GM18907 (cell line): ENCODE results near the gene CCDC12.
A peak's percentile ranks its signal among the peaks of the same experiment; 100 is the strongest.

Experiments used
- ATAC-seq: cut with Tn5 transposase; IDR thresholded peaks from one replicate; pipeline ENCODE4 v1.9.1; 2021; ENCODE audit warnings: mild to moderate bottlenecking, moderate library complexity; ENCODE audit not compliant: unreplicated experiment

The CCDC12 gene

GRCh38 chr3:46976326-46977190, at the start of gene CCDC12:
Gene CCDC12 (minus strand): TSS chr3:46976745. CDS start chr3:46976732, 13 bp downstream.
- ATAC-seq: peak; percentile 65

DNA sequence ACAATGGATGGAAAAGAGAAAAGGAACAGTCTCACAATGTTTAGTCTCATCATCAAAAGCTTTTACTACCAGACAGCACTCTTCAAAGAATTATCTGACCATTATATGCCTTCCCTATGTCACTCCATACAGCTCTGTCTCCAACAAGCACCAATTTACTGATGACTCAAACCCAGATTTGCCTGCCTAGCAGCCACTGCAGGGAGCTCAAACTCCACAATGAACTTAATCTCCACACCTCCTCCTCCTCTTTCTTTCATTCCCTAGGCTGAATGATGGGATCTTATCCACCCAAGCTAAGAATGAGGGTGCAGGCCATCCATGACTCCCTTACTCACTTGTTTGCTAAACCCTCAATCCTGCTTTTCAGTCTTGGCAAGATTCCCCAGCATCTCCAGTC, 48.4 kb upstream of the CCDC12 start:
- no peak for ATAC-seq

- ATAC-seq: no peak
Measured at GRCh38 chr3:47022641-47023071, 46.1 kb upstream of the CCDC12 start.

DNA sequence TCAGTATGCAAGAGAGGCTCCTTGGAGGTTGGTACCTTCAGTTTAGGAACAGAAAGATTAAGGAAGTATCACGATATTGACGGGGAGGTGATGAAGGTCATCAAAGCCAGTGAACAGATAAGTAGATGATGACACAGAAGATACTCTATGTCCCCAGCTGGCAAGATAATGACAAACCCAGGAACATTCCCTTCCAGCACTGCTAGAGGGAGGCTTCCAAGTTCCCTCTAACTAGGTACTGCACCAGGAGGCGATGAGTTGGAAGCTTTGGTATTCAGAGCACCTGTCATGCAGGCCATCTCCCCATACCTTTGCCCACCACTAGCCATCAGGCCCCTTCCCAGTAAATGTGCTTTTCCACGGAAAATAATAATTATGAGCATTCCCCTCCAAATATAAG, 43.8 kb upstream of the CCDC12 start:
- ATAC-seq: no peak

DNA sequence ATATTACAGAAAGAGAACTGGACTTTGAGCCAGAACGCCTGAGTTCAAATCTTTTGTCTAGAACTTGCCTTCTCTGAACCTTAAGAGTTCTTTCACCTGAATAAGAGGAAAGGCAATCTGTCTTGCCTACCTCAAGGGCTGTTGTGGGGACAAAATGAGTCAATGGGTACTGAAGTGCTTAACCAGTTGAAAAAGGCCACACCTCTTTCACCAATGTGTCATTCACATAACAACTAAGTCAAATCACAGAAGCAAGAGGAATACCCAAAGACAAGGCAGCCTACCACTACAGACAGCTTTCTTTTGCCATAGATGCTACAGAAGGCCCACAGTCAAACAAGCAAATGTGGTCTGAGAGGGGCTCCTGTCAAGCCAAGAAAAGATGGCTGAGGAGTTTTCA, 42.7 kb upstream of the CCDC12 start:
- peak; percentile 43 for ATAC-seq

GRCh38 chr3:47018269-47018611, 41.7 kb upstream of the CCDC12 start:
- no peak for ATAC-seq

GRCh38 chr3:47017504-47018268, 41.1 kb upstream of the CCDC12 start:
- no peak for ATAC-seq

DNA sequence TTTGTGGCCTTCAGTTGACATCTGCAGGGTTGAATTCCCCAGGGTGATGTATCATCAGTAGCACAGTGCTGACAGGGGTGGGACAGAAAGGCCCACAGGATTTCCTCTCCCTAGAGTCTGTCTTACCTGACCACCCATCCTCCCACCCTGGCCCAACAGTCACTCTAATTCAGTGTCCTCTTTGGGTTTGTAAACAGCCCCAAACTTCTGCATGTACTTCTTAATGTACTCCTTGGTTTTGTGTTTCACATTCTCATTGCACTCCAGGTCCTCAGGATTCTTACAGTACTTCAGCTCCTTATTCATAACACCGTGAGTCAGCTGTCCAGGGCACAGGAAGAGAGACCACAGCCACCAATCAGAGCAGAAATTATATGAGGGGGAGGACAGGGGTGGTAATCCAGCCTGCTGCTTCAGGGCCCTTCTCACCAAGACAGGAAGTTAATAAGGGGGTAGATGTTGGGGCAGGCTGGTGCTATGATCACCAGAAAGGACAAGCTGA, 40.4 kb upstream of the CCDC12 start:
- peak; percentile 64 for ATAC-seq

- ATAC-seq: no peak
Measured at GRCh38 chr3:47016086-47016933, 39.8 kb upstream of the CCDC12 start.

- ATAC-seq: no peak
Measured at GRCh38 chr3:47015151-47015550, 38.6 kb upstream of the CCDC12 start.

DNA sequence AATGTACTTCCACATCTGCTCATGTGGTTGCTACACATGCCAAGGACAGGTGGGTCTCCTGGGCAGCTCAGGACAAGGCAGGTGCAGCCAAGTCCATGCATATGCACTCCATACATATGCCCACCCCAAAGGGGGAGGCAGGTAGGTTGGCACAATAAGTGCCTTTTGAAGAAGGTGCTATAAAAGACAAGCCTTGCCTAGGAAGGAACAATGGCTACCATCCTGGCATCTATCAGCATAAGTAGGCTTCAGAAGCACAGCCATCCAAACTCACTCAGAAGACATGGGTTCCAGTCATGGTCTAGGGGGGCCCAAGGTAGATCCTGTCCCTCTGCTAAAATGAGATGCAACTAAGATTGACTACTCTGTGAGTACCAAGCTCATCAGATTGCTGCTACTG, 37.5 kb upstream of the CCDC12 start:
- no peak for ATAC-seq

DNA sequence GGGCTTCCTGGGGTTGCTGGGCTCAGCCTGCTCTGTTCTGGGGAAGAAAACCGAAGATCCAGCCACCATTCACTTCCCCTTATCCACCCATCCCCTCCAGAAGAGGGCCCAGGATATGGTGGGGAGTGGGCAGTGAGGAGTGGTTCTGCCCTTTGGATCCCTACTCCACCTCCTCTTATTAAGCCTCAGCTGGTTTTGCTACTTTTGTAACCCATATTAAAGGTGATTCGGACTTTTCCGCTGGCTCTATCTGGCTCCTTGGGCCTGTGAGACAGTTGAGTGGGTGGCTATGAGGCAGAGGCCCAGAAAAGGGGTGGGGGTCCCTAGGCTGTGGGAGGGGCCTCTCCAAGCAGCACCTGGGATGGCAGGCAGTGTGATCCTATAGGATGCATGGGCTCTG, 36.7 kb upstream of the CCDC12 start:
- no peak for ATAC-seq

DNA sequence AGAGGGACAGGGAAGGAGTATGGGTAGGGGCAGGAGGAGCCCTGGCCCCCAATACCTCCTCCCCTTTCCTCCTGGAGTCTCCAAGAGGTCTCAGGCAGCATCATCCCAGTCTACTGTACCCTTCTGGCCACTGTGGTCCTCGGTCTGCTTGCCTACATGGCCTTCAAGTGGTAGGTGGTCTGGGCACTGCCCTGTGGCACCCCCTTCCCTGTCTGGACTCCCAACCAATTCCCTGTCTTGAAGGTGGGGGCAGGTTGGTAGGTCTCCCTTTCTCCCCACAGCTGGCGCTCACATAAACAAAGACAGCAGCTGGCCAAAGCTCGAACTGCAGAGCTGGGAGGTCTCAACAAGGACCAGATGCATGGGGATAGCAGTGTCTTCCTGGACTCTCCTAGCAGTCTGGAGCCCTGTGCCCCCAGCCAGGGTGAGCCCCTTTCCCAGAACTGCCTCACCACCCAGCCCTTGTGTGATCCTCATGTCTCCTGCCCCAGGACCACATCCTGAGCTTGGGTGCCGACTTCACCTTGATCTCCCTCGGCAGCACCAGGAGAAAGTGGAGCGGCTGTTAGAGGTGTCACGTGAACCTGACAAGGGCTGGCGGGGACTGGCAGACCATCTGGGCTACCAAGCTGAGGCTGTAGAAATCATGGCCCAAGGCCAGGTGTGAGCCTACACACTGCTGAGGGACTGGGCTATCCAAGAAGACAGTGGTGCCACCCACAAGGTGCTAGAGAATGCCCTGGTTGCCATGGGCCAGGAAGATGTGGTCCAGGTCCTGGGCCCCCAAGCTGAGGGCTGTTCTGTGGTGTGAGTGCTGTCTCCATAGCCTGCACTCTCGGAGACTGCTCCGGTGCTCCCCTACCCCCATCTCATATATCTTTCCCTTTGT, 36.0 kb upstream of the CCDC12 start:
- no peak for ATAC-seq

DNA sequence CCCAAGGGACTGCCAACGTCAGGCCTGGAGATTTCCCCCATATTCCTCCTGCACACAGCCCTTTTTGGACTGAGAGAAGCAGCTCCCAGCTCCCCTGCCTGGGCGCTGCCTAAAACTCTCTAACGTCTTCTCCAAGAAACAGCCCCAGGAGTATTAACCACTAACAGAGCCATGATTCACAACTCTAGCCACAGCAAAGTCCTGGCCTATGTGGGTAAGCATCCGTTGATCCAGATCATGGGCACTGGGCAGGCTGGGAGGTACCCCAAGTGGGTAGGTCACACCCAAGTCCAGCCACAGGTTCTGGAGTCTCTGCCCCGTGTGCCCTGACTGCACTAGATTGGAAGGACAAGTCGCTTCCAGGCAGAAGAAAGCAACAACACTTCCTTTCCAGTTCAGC, 34.8 kb upstream of the CCDC12 start:
- no peak for ATAC-seq

GRCh38 chr3:47010910-47011309, 34.4 kb upstream of the CCDC12 start:
- no peak for ATAC-seq

- ATAC-seq: no peak
Measured at GRCh38 chr3:47010111-47010712, 33.7 kb upstream of the CCDC12 start.

DNA sequence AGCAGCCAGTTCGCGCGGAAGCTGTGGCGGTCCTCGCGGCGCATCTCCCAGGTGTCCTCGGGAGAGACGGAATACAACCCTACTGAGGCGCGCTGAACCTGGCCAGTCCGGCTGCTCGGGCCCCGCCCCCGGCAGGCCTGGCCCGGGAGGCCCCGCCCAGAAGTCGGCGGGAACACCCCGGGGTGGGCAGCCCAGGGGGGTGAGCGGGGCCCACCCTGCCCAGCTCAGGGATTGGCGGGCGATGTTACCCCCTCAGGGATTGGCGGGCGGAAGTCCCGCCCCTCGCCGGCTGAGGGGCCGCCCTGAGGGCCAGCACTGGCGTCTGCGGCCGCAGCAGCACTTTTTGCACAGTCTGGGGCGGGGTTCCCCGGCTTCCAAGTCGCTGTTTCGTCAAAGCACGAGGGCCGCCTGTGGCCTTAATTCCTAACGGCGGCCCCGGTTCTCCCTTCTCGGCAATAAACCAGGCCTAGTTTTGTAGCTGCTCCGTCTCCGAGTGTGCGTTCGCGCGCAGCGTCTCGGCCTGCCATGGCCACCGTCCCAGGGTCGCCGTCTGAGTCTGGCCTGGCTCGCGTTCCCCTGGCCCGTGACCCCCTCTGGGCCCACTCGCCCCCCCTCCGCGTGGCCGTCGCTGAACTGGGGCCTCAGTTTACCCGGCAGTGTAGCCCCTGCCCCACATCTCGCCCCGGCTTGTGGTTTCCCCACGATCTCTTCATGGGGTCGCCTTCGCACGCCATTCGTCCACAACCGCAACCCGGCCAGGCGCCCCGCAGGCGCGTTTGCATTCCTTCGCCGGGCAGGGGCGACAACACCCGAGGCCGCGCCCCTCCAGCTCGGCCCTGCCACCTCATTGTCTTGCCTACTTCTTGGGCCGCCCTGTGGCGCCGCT, 32.9 kb upstream of the CCDC12 start:
- peak; percentile 64 for ATAC-seq

GRCh38 chr3:47008851-47009224, 32.3 kb upstream of the CCDC12 start:
- ATAC-seq: no peak
